DMS53 treated with DMSO at 0.1 percent for 48 hours (cell line): ENCODE results near the gene COMMD1.
"Not testable (repeated sequence)": the region's sequence is repeated elsewhere in the genome, so short reads cannot be mapped to it uniquely, and the experiment has no call there.

Experiments
- DNase-seq: peaks from one replicate; lab custom pipeline; 2025; ENCODE audit not compliant: unreplicated experiment; lab: John Stamatoyannopoulos, UW

The COMMD1 gene

DNA sequence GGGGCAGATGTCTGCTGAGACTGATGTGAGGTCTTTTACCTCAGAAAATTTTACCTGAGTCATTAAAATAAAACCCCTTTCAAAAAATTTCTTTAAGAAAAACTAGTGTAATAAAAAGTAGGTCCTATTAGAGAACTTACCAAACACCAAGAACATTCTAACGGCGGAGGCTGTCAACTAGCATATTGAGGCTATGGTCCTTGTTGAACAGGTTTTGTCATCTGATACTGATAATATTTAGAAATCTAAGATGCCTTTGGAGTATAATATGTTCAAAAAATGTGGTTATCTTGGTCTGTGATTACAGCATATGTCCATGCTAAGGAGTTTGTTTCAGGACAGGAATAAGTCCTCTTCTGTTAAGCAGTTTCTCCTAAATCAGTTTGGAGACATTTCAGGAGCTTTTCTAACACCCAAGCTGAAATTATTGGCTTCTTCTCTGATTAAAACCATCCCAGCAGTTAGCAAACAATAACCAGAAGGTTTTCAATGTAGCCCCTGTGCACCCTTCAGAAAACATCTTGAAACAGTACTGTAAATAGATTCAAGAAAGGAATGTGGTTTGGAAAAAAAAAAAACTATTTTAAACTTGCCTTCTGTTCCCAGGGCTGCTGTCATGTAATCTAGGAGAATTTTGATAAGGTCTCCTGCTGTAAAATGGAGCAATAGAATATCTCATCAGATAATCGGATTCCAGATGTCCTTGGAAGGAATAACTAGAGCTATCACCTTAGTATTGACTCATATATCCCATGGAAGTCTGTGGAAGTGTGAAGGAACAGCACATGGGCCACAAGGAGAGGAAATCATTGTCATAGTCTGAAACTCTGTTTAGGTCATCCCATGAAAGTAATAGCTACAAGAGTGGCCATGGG, 231.7 kb downstream of the COMMD1 start:
- no peak for DNase-seq

DNA sequence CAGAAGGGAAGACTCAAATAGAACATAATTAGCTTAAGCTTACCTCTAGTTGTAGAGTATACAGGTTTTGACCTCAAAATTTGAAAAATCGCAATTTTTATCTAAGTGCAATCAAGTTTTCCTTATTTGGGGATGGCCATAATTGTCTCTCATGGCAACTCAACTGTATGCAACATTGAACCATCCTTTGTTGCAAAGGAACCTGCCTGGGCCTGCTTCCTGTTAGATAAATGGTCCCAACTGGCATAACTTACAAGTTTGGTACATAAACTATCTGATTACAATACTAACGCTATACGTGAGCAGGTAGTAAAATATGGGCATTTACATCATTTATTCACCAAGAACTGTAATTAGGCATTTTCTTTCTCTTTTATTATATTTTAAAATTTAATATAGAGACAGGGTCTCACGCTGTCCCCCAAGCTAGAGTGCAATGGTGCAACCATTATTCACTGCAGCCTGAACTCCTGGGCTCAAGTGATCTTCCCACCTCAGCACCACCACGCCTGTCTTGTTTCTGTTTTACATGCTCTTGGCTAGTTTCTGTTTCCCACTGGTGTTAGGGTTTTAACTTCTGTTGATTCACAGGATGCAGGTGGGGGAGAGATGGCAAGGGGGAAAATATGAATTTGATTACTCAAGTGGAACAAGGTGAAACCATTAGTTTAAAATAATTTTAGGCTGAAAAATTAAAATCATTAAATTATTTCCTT, 235.1 kb downstream of the COMMD1 start:
- no peak for DNase-seq

DNA sequence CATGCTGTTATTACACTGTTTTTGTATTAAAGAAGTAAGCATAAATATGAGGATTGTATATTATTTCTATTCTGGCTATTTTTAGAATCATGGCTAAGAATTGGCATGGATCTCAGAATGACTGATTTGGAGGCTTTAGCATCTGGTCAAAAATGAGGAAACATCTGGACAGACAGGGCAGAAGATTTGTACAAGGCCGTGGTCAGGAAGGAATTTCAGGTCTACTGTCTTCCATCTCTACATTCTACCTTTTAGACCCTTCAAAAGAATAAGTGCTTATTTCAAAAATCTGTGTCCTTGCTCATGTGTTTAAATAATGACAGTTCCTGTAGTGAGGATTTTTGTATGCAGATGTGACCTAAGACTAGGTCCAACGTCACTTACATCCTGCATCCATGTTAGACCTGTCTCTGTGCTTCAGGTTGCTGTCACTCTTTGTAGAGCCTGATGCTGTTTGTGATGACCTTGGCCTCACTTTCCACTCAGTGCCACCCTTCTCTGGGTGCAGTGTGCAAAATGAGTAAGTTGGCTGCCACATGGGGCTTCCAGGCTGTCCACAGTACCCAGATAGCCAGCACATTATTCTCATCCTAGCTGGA, 235.8 kb downstream of the COMMD1 start:
- DNase-seq: no peak

DNA sequence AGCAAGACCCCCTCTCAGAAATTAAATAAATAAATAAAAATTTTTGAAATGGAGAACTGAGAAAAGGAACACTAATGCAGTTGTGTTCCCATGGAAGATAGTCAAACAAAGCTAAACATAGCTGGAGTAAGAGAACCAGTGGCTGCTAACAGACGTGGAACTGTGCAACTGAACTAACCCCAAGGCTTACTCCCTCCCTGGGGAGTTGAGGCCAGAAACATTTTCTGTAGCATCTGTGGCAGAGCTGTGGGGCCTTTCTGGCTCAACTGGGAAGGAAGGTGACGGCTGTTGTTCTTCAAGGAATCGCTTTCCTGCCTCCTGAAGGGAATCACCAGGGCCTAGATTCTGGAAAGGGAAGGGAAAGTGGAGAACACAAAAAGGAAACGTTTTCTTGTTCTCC, 236.6 kb downstream of the COMMD1 start:
- no peak for DNase-seq

DNA sequence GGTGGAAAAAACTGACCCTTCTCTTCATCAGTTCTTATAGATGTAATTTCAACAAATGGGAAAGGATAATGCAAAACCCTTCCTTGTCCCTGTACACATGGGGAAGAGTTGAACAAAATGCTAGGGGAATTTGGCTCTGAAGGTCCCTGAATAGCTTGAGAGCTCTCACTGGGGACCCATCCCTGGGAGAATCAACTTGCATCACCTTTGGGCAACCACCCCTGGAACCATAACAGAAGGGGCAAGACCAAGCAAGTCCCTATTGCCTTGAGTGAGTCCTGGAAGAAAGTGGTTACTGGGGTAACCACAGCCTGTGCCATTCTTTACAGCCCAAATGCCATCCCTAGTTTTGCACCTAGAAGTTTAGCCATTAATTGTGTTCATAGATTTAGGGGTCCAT, 238.2 kb downstream of the COMMD1 start:
- no peak for DNase-seq

DNA sequence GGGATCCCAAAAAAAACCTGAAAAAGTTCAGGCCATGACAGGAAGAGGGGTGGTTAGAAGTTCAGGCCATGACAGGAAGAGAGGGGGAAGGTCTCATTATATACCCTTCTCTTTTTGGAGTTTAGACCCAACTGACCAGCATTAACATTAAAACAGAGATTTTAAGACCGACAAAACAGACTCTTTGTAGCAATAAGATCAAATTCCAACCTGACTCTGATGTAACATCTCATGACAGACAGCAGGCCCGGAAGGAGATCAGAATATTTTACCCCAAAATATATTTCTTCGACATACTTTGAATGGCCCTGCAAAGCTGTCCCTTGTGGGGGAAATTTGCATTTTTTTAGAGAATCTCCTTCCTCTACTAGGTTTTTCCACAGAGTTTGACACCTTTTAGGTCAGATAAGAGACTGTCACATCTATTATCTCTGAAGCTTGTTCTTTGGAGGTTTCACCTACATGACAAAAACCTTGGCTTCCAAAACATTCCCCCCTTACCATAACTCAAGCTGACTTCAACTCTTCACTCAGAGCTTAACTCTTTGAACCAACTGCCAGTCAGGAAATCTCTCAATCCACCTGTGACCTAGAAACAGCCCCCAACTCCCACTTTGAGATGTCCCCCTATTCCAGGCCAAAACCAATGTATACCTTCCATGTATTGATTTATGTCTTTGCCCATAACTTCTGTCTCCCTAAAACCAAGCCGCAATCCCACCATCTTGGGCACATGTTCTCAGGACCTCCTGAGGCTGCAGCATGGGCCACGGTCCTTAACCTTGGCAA, 239.4 kb downstream of the COMMD1 start:
- DNase-seq: no peak

DNA sequence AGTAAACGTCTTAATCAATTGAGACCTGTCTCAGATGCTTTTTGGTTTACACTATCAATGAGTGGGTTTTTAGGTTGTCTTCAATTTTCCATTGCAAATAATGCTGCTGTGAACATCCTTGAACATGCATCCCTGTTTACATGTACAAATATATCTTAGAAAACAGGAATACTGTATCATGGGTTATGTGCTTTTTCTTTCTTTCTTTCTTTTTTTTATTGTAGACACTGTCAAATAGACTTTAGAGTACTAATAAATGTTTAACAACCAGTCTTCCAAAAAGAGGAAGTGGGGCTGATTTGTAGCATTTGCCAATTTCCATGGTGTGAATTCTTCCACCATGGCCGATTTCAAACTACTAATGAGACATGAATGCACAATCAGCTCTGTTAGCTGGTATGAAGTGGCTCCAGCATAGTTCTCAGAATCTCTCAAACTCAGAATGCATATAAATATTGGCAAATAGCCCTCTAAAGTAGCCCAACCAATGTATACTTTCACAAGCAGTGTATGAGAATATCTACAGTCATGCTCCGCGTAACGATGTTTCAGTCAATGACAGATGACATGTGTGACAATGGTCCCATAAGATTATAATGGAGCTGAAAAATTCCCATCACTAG, 240.1 kb downstream of the COMMD1 start:
- DNase-seq: no peak

DNA sequence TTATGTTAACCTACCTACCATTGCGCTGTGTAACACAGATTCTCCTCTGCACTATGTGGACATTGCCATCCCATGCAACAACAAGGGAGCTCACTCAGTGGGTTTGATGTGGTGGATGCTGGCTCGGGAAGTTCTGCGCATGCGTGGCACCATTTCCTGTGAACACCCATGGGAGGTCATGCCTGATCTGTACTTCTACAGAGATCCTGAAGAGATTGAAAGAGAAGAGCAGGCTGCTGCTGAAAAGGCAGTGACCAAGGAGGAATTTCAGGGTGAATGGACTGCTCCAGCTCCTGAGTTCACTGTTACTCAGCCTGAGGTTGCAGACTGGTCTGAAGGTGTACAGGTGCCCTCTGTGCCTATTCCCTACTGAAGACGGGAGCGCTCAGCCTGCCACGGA, 241.3 kb downstream of the COMMD1 start:
- DNase-seq: not testable (repeated sequence)

DNA sequence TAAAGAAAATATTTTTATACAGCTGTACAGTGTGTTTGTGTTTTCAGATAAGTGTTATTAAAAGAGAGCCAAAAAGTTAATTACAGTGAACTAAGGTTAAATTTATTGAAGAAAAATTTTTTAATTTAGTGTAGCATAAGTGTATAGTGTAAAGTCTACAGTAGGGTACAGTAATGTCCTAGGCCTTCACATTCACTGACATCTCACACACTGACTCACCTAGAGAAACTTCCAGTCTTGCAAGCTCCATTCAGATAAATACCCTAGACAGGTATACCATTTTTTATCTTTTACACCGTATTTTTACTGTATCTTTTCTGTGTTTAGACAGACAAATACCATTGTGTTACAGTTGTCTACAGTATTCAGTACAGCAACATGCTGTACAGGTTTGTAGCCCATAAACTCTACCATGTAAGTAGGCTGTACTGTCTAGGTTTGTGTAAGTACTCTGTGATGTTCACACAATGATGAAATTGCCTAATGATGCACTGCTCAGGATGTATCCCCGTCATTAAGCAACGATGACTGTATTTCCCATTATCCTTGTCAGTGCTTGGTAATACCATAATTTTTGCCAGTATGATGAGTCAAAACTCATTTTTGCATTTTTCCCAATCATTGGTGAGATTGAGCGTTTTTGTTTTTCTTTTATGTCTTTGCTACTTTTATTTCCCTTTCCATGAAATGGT, 242.3 kb downstream of the COMMD1 start:
- DNase-seq: no peak

DNA sequence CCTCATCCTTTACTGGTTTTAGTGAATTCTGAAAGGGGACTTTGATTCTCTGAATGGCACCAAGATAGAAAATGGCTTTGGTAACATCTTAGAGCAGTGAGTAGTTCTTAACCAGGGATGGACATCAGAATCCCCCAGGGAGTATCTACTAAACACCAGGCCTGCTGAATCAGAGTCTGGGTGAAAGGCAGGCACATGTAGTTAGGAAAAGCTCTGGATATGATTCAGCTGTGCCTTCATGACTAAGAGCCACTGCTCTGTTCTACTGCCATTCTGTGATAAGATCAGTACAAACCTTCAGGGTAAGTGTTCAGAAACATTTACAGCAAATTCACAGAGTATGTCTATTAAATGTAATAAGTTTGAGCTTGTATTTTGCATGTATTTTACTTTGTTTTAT, 244.2 kb downstream of the COMMD1 start:
- no peak for DNase-seq

DNA sequence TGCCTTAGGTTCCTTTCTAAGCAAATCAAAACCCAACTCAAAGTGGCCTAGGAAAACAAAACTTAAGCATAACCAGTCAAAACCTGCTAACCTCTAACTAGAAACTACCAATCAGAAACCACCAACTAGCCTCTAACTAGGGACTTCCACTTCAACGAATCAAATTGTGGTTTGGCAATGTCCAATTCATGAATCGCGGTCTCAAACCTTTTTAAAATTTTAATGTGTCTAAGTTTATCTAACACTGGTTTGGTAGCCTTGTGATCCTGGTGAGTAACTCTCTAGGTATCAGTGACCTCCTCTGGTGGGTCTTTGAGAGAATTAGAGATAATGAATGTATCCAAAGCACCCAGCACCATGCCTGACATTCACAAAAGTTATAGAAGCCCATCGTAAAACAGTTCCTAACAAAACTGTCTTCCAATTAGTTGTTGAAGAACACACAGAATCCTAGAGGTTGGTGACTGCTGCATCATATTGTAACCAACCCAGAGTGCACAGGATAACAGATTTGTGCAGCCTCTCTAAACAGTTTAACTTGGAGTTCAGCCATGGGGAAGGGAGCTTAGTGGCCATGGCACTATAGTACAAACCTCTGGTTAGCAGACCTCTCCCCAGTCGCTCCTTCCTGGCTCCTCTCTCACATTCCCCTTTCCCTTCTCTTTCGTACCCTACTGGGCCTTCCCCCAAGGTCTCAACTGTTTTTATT, 245.3 kb downstream of the COMMD1 start:
- no peak for DNase-seq

DNA sequence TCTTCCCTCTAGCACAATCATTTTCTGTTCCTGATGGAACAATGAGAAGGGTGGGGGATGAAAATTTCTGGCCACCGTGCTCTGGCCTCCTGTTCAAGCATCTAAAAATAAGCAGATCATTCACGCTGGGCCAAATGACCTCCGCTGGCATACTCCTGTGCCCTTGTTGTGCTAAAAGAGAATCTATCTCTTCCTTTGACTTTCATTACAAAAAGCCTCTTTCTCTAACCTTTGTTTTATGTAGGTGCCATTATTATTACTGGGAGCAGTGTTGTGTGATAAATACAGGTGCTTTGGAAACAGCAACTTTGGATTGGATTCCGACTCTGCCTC, 245.8 kb downstream of the COMMD1 start:
- DNase-seq: no peak

DNA sequence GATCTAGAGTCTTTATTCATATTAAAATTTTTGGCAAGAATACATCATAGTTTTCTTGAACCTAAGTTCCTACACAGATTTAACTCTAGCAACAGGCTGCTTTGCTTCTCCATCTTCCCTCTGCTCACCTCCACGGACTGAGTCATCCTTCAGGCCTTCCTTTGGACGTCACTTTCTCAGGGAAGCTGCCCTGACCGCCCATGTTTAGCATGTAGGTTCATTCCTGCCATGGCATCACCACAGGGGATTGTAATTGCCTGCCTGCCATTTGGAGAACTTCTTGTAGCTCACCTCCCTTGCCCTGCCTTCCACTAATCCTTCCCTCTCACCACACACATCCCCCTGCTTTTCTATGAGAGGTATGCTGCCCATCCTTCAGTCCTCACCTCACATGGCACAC, 246.5 kb downstream of the COMMD1 start:
- DNase-seq: no peak

DNA sequence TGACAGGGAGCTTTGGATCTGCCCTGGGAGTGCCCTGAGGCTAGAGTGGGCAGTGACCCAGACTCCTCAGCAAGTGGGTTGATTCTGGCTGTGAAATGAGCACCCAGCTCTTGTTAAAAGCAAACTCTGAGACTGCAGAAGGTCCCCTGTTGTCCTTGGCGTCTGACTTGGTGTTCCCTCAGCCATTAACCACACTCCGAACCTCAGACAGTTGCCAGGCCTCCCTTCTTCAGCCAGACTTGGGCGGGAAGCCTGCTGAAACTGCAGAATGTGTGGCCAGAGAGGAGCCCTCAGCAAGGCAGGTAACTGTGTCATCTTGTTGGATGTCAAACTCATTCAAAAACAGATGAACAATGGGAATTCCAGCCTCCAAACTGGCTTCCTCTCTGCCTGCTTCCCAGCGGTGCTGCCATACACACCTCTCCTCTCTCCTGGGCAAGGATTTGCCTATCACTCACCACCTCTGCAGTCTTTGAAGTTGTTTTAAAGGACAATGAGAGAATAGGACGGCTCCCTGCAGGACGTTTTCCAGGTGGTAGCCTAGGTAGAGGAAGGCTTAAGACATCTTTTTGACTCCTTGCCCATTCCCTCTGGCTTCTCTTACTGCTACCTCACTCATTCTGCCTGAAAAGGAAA, 251.5 kb downstream of the COMMD1 start:
- no peak for DNase-seq

DNA sequence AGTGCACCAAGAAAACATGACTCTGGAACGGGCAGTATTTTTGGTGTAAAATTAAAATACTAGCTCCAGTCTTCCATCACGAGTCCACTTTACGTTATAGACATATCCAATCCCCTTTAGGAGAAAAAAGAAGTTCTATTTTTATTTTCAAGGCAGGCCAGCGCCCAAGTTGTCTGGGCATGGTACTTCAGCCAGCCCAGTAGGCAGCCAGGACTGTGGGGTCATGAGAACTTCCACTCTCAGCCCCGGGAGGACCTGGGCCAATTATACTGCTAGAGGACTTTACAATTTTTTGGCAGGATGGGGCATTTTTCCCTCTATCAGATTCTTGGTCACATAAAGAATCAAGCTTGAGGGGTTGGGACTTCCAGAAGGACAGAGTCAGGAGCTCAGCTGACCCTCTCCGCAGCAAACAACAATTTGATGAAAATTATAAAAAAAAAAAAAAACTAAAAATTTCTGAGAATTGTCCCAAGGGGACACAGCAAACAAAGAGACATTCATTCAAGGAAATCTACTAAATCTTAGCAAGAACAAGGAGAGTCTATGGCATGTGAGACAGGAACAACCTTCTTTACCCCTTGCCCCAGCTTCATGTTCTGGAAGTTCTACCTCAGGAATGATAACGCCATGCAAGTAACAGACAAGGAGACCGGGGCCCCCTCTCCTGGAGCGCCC, 253.1 kb downstream of the COMMD1 start:
- no peak for DNase-seq

DNA sequence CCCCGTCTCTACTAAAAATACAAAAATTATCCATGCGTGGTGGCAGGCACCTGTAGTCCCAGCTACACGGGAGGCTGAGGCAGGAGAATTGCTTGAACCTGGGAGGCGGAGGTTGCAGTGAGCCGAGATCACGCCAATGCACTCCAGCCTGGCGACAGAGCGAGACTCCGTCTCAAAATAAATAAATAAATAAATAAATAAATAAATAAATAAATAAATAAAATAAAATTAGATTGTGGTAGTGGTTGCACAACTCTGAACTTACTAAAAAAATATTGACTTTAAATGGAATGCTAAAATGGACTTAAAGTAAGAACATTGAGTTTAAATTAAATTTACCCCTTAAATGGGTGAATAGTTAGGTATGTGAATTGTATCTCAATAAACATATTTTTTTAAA, 255.2 kb downstream of the COMMD1 start:
- not testable (repeated sequence) for DNase-seq

DNA sequence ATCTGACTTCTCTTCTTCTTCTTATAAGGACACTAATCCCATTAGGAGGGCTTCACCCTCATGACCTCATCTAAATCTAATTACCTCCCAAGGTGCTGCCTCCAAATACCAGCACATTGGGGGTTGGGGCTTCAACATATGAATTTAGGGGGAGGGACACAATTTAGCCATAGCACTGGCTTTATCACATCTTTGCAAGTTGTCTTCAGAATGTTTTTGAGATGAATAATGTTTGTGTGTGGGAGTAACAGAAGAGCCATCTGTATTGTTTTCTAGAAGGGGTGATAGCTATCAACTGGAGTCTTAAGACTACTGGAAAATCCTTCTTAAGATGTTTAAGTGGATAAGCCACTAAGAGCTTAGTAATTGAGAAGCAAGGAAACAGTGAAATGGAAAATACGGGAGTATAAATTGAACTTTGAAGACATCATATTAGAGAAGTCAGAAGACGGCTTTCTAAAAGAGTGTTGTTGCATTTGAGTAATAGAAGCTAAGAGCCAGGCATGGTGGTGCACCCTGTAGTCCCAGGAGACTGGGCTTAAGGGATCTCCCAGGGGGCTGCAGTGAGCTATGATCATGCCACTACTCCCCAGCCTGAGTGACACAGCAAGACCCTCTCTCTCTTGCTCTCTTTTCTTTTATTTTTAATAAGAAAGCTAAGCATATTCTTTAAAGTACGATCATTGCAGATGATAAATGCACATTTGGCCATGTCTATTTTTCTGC, 257.8 kb downstream of the COMMD1 start:
- no peak for DNase-seq

DNA sequence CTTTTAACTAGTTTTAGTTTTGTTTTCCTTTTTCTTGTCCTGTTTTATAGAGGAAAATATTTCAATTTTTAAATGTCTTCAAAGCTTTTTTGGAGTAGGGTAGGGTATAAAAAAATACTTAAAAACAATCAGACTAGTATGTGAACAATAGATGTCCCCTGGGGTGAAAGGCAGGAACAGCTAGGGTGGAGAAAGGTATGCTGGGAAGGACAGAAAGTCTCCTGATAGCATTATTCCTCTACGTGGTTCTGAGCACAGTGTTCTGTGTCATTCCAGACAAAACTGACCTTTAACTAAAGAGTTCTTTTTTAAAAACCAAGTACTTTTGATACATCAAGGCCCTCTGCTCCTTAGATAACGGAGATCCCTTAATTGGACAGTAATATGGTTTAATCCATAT, 258.4 kb downstream of the COMMD1 start:
- DNase-seq: no peak
